RKO (cell line): Measurements from ENCODE around the gene EEPD1.
A peak's percentile ranks its signal among the peaks of the same experiment; 100 is the strongest.

ENCODE experiments used
- DNase-seq: peaks from one replicate; pipeline ENCODE4 v3.0.0-alpha.2; 2016; ENCODE audit warnings: low spot score

EEPD1 gene

GRCh38 chr7:36279200-36279925, 126.3 kb downstream of the EEPD1 start:
- DNase-seq, result no peak

GRCh38 chr7:36279926-36280315, 126.9 kb downstream of the EEPD1 start:
- no peak for DNase-seq

- DNase-seq, result peak; percentile 93
Measured at GRCh38 chr7:36280840-36281812, 128.1 kb downstream of the EEPD1 start.

- DNase-seq, result peak; percentile 43
Measured at GRCh38 chr7:36281945-36282717, 129.1 kb downstream of the EEPD1 start.

- DNase-seq, result no peak
Measured at GRCh38 chr7:36283181-36283580, 130.1 kb downstream of the EEPD1 start.

GRCh38 chr7:36283711-36284130, 130.7 kb downstream of the EEPD1 start:
- DNase-seq, result no peak

GRCh38 chr7:36284456-36285090, 131.5 kb downstream of the EEPD1 start:
- no peak for DNase-seq

- no peak for DNase-seq
Measured at GRCh38 chr7:36285276-36285675, 132.2 kb downstream of the EEPD1 start.

- DNase-seq, result no peak
Measured at GRCh38 chr7:36286226-36286625, 133.2 kb downstream of the EEPD1 start.

- DNase-seq, result no peak
Measured at GRCh38 chr7:36286688-36287087, 133.6 kb downstream of the EEPD1 start.

- DNase-seq, result no peak
Measured at GRCh38 chr7:36287371-36288241, 134.6 kb downstream of the EEPD1 start.

GRCh38 chr7:36288501-36288900, 135.4 kb downstream of the EEPD1 start:
- no peak for DNase-seq

GRCh38 chr7:36289833-36290661, 137.0 kb downstream of the EEPD1 start:
- no peak for DNase-seq

GRCh38 chr7:36291387-36292316, 138.6 kb downstream of the EEPD1 start:
- peak; percentile 79 for DNase-seq

GRCh38 chr7:36295090-36295489, 142.0 kb downstream of the EEPD1 start:
- no peak for DNase-seq

GRCh38 chr7:36296284-36296683, 143.2 kb downstream of the EEPD1 start:
- DNase-seq, result no peak

- DNase-seq, result no peak
Measured at GRCh38 chr7:36297364-36298009, 144.4 kb downstream of the EEPD1 start.

GRCh38 chr7:36298106-36298505, 145.1 kb downstream of the EEPD1 start:
- DNase-seq, result no peak
